ENCODE results near the gene QRICH1. TPM values are rescaled to one million over a fixed set of nuclear protein-coding genes. Genes with fewer than 3 reads are reported as not detected.

QRICH1 gene
- total and polyA plus RNA-seq, 2 of the 13 experiments (the other 11 are each of a cell fraction or from before 2014, with no cell fraction given): 52.6 to 102 TPM

GRCh38 chr3:49007771-49008528, 85.9 kb downstream of the QRICH1 start (continued):
- TF ChIP-seq THAP9 (CRISPR knock-in tag; IDR thresholded peaks at IDR 0.05; ENCODE audit: borderline replicate concordance) (no peak), TEAD2 (CRISPR knock-in tag; IDR thresholded peaks at IDR 0.05) (no peak), NFAT5 (CRISPR knock-in tag; IDR thresholded peaks at IDR 0.05) (no peak), ATF7-NPFF (CRISPR knock-in tag; IDR thresholded peaks at IDR 0.05; ENCODE audit: low read depth) (peak; percentile 11; the same call in 1 of the 2 replicates), RBFOX2 (IDR thresholded peaks at IDR 0.05; ENCODE audit: low read depth, low read length) (no peak), ZNF816 (CRISPR knock-in tag; IDR thresholded peaks at IDR 0.05; ENCODE audit: borderline replicate concordance) (no peak), ZNF550 (CRISPR knock-in tag; IDR thresholded peaks at IDR 0.05; ENCODE audit: borderline replicate concordance) (no peak), MTF1 (CRISPR knock-in tag; IDR thresholded peaks at IDR 0.05) (no peak), POLR2AphosphoS5 (IDR thresholded peaks at IDR 0.05; ENCODE audit: low read depth, low read length) (no peak), MAF1 (CRISPR knock-in tag; IDR thresholded peaks at IDR 0.05; ENCODE audit: borderline replicate concordance) (no peak), ARID3A (IDR thresholded peaks at IDR 0.05; ENCODE audit: low read depth, low read length) (no peak), ZNF644 (CRISPR knock-in tag; IDR thresholded peaks at IDR 0.05; ENCODE audit: low read depth) (no peak), HDAC2 (CRISPR knock-in tag; IDR thresholded peaks at IDR 0.05) (no peak), IRF1 (CRISPR knock-in tag; IDR thresholded peaks at IDR 0.05; ENCODE audit: low read depth) (no peak), ATM (IDR thresholded peaks at IDR 0.05; ENCODE audit: borderline replicate concordance) (no peak), HNRNPH1 (optimal IDR thresholded peaks at IDR 0.05; ENCODE audit: low read depth, low read length) (no peak), ZNF383 (CRISPR knock-in tag; IDR thresholded peaks at IDR 0.05; ENCODE audit: borderline replicate concordance) (0 out of 2 replicates have a peak, but pooled peaks have one; percentile 9), MXD3 (CRISPR knock-in tag; IDR thresholded peaks at IDR 0.05) (no peak), NFE2L2 (IDR thresholded peaks at IDR 0.05; ENCODE audit: low read length) (no peak)

Measured in HepG2 (cell line).